Prostate gland (tissue), 2 donors: Measurements from ENCODE around the gene LHX4. TPM values are rescaled to one million over a fixed set of nuclear protein-coding genes. Genes with fewer than 3 reads are reported as not detected.

Experiments
- DNase-seq: peaks from one replicate; pipeline ENCODE4 v3.0.0-alpha.2; 2019; ENCODE audit warnings: low spot score
- H3K27ac ChIP-seq, 2 donors: fragments of 200-600 bp; sonication (generic); 2 replicates each; pipeline ENCODE4 v1.5.1; 2017 to 2019
- H3K27me3 ChIP-seq: fragments of 200-600 bp; sonication (generic); replicated peaks from 2 replicates; pipeline ENCODE4 v1.5.1; 2019; ENCODE audit not compliant: insufficient read depth
- H3K36me3 ChIP-seq, 2 donors: fragments of 200-600 bp; sonication (generic); 1 replicate in 1 of 2; 2 replicates in 1 of 2; pipeline versions ENCODE4 v1.5.1 to v1.8.1; 2017 to 2019
- H3K4me1 ChIP-seq: fragments of 200-600 bp; sonication (generic); replicated peaks from 2 replicates; pipeline ENCODE4 v1.5.1; 2019
- H3K4me3 ChIP-seq, 2 donors: fragments of 200-600 bp; sonication (generic); 2 replicates each; pipeline ENCODE4 v1.5.1; 2017 to 2019
- H3K9me3 ChIP-seq: fragments of 200-600 bp; sonication (generic); 2 replicates; pipeline ENCODE4 v1.5.1; 2017
- POLR2A ChIP-seq: fragments of 450-650 bp; IDR thresholded peaks from one replicate; pipeline ENCODE4 v1.6.1; 2016; ENCODE audit warnings: antibody characterized with exemption, mild to moderate bottlenecking
- POLR2AphosphoS5 ChIP-seq: sonication (generic); formaldehyde crosslinking; IDR thresholded peaks from one replicate; pipeline ENCODE4 v1.6.1; 2017; ENCODE audit warnings: antibody characterized with exemption
- WGBS: methylation state at CpG from one replicate; pipeline ENCODE4 v1.1.5; 2018; 5-methylcytosine and 5-hydroxymethylcytosine counted together
- intact Hi-C: fragments of 100-400 bp; cut with DNase I; formaldehyde crosslinking; loops from one replicate; pipeline ENCODE4 v1.14.2; 2022
- total RNA-seq, 2 donors: library from RNA; depleted of rRNA; stranded (reverse); fragments of >200 nt; gene quantifications; one replicate each; pipeline ENCODE4 v1.1.0, GENCODE V29; 2016
- TF ChIP-seq, protein P1 (sequence below), 4 experiments: fragments of 200-600 bp in 2 of 4; fragments of 450-650 bp in 2 of 4; sonication (generic) in 2 of 4; IDR thresholded peaks; 1 replicate in 3 of 4; 2 replicates in 1 of 4; pipeline ENCODE4 v1.5.1; 2016 to 2019; ENCODE audit warnings: antibody characterized with exemption in 4 of 4, mild to moderate bottlenecking in 2 of 4, moderate library complexity in 2 of 4

LHX4 gene
- total RNA-seq, 2 donors from 2014 or later: not detected

GRCh38 chr1:180278596-180279395 lies 48.7 kb downstream of the LHX4 start:
- TF ChIP-seq POLR2AphosphoS5 (no peak), POLR2A (no peak)
- TF ChIP-seq, protein P1, sequence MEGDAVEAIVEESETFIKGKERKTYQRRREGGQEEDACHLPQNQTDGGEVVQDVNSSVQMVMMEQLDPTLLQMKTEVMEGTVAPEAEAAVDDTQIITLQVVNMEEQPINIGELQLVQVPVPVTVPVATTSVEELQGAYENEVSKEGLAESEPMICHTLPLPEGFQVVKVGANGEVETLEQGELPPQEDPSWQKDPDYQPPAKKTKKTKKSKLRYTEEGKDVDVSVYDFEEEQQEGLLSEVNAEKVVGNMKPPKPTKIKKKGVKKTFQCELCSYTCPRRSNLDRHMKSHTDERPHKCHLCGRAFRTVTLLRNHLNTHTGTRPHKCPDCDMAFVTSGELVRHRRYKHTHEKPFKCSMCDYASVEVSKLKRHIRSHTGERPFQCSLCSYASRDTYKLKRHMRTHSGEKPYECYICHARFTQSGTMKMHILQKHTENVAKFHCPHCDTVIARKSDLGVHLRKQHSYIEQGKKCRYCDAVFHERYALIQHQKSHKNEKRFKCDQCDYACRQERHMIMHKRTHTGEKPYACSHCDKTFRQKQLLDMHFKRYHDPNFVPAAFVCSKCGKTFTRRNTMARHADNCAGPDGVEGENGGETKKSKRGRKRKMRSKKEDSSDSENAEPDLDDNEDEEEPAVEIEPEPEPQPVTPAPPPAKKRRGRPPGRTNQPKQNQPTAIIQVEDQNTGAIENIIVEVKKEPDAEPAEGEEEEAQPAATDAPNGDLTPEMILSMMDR (IDR thresholded peaks at IDR 0.05): no peak
- H3K27ac ChIP-seq: no peak overlapping the region
- 84% methylated on average over 9 of the region's 9 CpGs for WGBS
- intact Hi-C loops: no loop called here
- DNase-seq: no peak
- H3K27me3 ChIP-seq: no peaks in the 10 kb centered on the region
- no peaks in the 10 kb centered on the region for H3K36me3 ChIP-seq
- H3K4me3 ChIP-seq: no peak overlapping the region
- H3K4me1 ChIP-seq: no peaks in the 10 kb centered on the region
- H3K9me3 ChIP-seq: no peaks in the 10 kb centered on the region

GRCh38 chr1:180279651-180280050 lies 49.6 kb downstream of the LHX4 start:
- H3K27ac ChIP-seq: no peak overlapping the region
- no peaks in the 10 kb centered on the region for H3K4me1 ChIP-seq
- no peaks in the 10 kb centered on the region for H3K9me3 ChIP-seq
- TF ChIP-seq POLR2AphosphoS5 (no peak), POLR2A (no peak)
- TF ChIP-seq, protein P1 (IDR thresholded peaks at IDR 0.05): no peak
- no peaks in the 10 kb centered on the region for H3K27me3 ChIP-seq
- WGBS: 100% methylated on average over 1 of the region's 1 CpG
- no peaks in the 10 kb centered on the region for H3K36me3 ChIP-seq
- intact Hi-C loops: no loop called here
- H3K4me3 ChIP-seq: no peak overlapping the region
- no peak for DNase-seq

GRCh38 chr1:180280617-180281016 lies 50.6 kb downstream of the LHX4 start:
- DNase-seq: no peak
- WGBS: 97% methylated on average over 2 of the region's 2 CpGs
- intact Hi-C loops: no loop called here

DNA sequence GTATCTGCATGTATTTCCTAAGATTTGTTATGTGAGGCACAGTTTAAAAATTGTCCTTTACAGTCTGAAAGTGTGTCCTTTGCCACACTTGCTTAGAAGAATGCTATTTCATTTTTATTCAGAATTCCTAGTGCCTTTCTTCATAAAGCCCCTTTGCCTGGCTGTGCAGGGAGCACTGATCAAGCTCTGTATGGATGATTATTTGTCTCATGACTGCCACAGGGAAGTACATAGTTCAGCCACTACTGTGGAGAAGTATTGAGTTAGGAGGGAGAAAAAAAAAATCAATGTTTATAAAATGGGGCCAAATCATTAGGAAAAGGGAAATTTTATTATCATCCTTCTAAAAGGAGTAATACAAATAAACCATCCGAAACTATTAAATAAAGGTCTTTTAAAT lies 51.4 kb downstream of the LHX4 start:
- intact Hi-C loops: no loop called here
- WGBS: 92% methylated on average over 1 of the region's 1 CpG
- H3K27ac ChIP-seq: no peak overlapping the region

More at GRCh38 chr1:180280617-180281016, 50.6 kb downstream of the LHX4 start:
- Histone ChIP-seq H3K9me3 (no peaks in the 10 kb centered on the region), H3K27ac (no peak overlapping the region), H3K36me3 (no peaks in the 10 kb centered on the region), H3K4me3 (no peak overlapping the region), H3K27me3 (no peaks in the 10 kb centered on the region), H3K4me1 (no peaks in the 10 kb centered on the region)
- TF ChIP-seq POLR2AphosphoS5: no peak
- TF ChIP-seq, protein P1 (IDR thresholded peaks at IDR 0.05): no peak
- no peak for TF ChIP-seq POLR2A

More for the DNA sequence above, 51.4 kb downstream of the LHX4 start:
- Histone ChIP-seq H3K27me3 (no peaks in the 10 kb centered on the region), H3K4me3 (no peak overlapping the region), H3K9me3 (no peaks in the 10 kb centered on the region), H3K36me3 (no peaks in the 10 kb centered on the region), H3K4me1 (no peaks in the 10 kb centered on the region)
- DNase-seq: no peak
- no peak for TF ChIP-seq POLR2A
- TF ChIP-seq, protein P1 (IDR thresholded peaks at IDR 0.05): no peak
- no peak for TF ChIP-seq POLR2AphosphoS5
